Measurements from ENCODE around the gene SORCS1. TPM values are rescaled to one million over a fixed set of nuclear protein-coding genes. Genes with fewer than 3 reads are reported as not detected.
A peak's percentile ranks its signal among the peaks of the same experiment; 100 is the strongest.

Gene SORCS1
- total RNA-seq, 2 donors from 2014 or later, result not detected

DNA sequence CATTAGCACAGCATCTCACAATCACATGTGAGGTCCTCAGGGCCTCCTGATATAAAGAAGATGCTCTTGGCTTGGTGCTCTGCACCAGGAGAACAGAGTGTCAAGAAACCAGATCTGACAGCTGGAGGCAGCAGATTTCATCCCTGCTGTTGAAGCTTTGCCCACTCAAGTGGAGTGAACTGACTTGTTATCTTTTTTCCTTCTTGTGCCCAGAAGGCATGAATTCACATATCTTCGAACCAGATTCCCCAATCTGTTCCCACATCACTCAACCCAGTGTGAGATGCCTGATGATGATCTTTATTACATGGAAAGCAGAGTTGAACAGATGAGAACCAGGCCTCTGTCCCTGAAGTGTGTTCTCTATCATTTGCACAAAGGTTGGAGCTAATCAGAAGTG is 521.0 kb downstream of the SORCS1 start:
- H3K9me3 Mint-ChIP-seq, result no peaks in the 10 kb centered on the region
- no peaks in the 10 kb centered on the region for H3K4me1 Mint-ChIP-seq (ENCODE audit: low read depth in 2 of 2)
- no peak for DNase-seq (ENCODE audit: low spot score)
- no peak for ATAC-seq
- no peak overlapping the region for H3K27ac Mint-ChIP-seq
- no peaks in the 10 kb centered on the region for H3K36me3 Mint-ChIP-seq
- H3K27me3 Mint-ChIP-seq, result no peaks in the 10 kb centered on the region
- H3K4me3 Mint-ChIP-seq, result no peak overlapping the region

DNA sequence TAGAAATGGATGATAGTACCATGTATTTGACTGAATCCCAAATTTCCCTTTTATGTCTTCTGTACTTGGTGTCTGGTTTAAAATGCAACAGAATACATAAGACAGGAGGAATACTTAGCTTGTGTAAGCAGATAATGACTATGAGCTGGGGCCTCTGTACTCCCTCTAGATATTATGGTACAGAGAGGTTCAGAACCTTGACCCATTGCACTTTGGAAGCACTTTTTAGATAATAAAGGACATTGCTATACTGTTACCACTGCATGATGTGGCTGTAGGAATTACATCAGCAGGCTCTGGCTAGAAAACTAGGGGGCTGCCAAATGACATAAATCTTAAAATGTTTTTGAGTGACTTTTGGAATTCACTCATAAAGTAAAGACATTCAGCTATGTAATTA is 526.6 kb downstream of the SORCS1 start:
- ATAC-seq (no peak), DNase-seq (ENCODE audit: low spot score) (no peak)
- Mint-ChIP-seq H3K36me3 (no peaks in the 10 kb centered on the region), H3K9me3 (no peaks in the 10 kb centered on the region), H3K4me1 (ENCODE audit: low read depth in 2 of 2) (no peaks in the 10 kb centered on the region), H3K27ac (no peak overlapping the region), H3K27me3 (peaks cover 0 to under 1% of the 10 kb centered on the region in 2 donors), H3K4me3 (no peak overlapping the region)

DNA sequence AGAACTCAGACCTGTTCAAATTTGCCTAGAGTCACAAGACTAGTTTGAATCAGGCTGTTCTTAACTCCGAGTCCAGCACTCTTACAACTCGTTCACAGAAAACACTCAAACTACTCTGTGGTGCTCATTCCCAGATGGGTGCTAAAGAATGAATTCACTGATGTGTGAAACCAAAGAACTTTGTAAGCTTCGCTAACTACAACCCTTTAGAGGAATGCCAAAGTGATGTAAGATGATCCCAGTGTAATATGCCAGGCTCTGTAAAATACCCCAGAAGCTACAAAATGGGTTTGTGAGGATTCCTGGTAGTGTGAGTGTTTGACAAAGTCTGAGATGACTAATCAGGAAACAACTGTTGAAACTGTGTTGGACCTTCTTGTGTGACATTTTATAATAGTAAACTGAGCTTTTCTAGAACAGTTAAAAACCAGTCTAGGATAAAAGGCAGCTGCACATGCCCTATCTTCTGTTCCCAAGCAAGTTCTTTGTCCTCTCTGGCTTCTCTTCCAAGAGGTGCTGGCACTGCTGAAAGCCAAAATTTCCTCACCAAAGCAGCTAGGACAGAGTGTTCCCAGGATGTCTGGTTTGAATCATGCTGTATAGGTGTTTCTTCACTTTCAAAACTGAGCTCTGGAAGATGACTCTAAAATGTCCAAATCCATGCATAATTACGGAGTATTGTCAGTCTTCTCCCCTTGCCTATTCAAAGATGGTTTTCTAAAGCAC is 527.6 kb downstream of the SORCS1 start:
- Mint-ChIP-seq H3K4me1 (ENCODE audit: low read depth in 2 of 2) (no peaks in the 10 kb centered on the region), H3K4me3 (no peak overlapping the region), H3K27ac (no peak overlapping the region), H3K36me3 (no peaks in the 10 kb centered on the region), H3K9me3 (no peaks in the 10 kb centered on the region), H3K27me3 (peaks cover 0 to 6% of the 10 kb centered on the region in 2 donors)
- DNase-seq (ENCODE audit: low spot score) (no peak), ATAC-seq (no peak)

DNA sequence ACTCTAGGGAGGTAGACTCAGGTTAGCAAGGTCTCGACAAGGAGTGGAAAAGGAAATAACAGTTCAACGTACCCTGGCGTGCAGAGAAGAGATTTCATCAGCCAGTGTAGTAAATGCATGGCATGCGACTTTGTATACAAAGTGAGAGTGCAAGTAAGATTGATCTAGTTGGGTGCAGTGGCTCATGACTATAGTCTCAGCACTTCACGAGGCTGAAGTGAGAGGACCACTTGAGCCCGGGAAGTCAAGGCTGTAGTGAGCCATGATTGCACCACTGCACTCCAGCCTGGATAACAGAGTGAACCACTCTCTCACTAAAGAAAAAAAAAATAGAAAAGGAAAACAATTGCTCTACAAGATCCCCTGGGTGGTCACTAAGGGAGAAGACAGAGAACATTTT is 528.6 kb downstream of the SORCS1 start:
- Mint-ChIP-seq H3K9me3 (no peaks in the 10 kb centered on the region), H3K27ac (no peak overlapping the region), H3K4me1 (ENCODE audit: low read depth in 2 of 2) (no peaks in the 10 kb centered on the region), H3K4me3 (no peak overlapping the region), H3K27me3 (peaks cover 0 to 6% of the 10 kb centered on the region in 2 donors), H3K36me3 (no peaks in the 10 kb centered on the region)
- no peak for DNase-seq (ENCODE audit: low spot score)
- no peak for ATAC-seq

DNA sequence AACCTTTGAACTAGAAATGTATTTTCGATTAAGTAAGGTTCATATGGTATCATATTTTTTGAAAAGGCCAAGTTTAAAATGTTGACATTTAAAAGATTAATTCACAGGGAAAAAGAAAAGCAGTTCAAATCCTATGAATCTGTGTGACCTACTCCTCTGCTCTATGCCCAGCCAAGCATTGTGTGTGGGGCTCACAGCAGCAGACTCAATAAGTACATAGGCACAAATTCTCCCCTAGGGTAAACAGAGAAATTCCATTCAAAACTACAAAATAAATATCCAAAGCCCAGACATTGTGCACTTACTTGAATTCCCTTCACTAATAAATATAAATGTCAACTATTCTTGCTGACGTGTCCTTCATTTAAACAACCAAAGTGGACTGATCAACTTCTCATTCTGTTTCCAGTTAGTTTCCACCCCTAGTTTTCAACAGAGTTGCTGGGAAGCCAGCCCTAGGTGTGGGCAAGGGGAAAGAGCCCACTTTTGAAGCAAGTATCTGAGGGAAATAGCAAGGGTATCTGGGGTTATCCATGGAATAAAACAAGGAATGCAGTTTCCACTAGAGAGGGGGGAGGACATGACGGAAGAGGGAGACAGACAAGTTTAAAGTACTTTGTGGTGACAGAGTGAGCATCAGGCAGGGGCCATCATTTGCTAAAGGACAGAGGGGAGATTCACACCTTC is 533.3 kb downstream of the SORCS1 start:
- H3K9me3 Mint-ChIP-seq, result no peaks in the 10 kb centered on the region
- no peaks in the 10 kb centered on the region for H3K36me3 Mint-ChIP-seq
- no peaks in the 10 kb centered on the region for H3K4me1 Mint-ChIP-seq (ENCODE audit: low read depth in 2 of 2)
- ATAC-seq (no peak), DNase-seq (ENCODE audit: low spot score) (no peak)
- H3K27me3 Mint-ChIP-seq, result peaks cover 0 to 6% of the 10 kb centered on the region in 2 donors
- H3K27ac Mint-ChIP-seq, result no peak overlapping the region
- H3K4me3 Mint-ChIP-seq, result no peak overlapping the region

DNA sequence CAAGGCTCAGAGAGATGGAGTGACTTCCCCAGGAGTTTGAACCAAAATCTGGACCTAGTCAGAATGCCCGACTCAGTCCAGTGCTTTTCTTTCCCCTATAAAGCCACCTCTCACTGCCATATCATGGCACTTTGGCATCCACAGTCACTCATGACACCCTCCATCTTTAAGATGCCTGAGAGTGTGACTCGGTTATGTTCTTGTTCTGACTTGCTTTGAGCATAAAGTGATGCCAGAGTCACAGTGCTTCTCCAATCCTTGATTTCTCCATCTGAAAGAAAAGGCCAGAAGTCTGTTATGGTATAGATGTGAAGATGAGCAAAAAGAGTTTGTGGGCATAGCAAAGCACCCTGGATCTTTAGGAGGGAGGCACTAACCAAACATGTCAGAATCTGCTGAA is 538.1 kb downstream of the SORCS1 start:
- no peak for ATAC-seq
- H3K4me1 Mint-ChIP-seq (ENCODE audit: low read depth in 2 of 2), result no peaks in the 10 kb centered on the region
- H3K9me3 Mint-ChIP-seq, result no peaks in the 10 kb centered on the region
- no peaks in the 10 kb centered on the region for H3K27me3 Mint-ChIP-seq
- H3K36me3 Mint-ChIP-seq, result no peaks in the 10 kb centered on the region
- no peak for DNase-seq (ENCODE audit: low spot score)
- H3K27ac Mint-ChIP-seq, result no peak overlapping the region
- no peak overlapping the region for H3K4me3 Mint-ChIP-seq

DNA sequence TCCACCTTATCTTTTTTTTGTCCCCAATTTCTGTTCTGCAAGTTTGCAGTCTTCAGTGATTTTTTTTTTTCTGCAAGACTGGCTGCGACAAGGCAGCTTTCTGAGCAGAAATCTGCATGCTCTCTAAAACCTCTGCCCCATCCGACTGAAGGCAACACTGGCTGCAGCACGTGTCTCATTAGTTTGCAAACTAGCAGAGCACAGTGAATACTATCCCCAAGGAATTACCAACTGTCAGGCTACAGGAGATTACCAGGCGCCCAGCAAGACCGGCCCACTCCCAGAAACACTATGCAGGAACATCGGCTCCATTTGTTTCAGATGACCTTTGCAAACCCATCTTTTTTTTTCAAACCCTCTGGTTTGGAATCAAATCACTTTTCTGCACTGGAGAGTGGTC is 538.8 kb downstream of the SORCS1 start:
- Mint-ChIP-seq H3K4me3 (no peak overlapping the region), H3K27me3 (no peaks in the 10 kb centered on the region), H3K9me3 (no peaks in the 10 kb centered on the region), H3K4me1 (ENCODE audit: low read depth in 2 of 2) (no peaks in the 10 kb centered on the region), H3K27ac (no peak overlapping the region), H3K36me3 (no peaks in the 10 kb centered on the region)
- DNase-seq (ENCODE audit: low spot score), result no peak
- ATAC-seq, result no peak

DNA sequence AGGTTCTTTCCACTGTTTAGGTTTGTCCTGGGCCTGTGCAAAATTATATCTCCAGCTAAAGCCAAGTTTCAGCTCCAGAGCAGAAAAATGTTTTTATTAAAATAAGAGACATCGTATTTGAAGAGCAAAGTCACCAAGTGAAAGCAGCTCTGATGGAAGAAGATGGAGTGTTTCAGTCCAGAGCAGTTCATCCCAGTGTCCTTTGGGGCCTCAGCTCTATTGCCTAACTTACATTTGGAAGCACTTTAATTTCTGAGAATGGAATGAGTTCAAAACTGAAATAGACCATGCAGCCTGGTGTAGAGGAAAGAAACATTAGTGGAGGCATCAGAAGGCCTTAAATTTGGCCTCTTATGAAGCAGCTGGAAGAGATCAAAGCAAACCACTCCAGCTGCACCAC is 545.2 kb downstream of the SORCS1 start:
- H3K4me1 Mint-ChIP-seq (ENCODE audit: low read depth in 2 of 2), result no peaks in the 10 kb centered on the region
- H3K4me3 Mint-ChIP-seq, result no peak overlapping the region
- no peak for ATAC-seq
- H3K27ac Mint-ChIP-seq, result no peak overlapping the region
- no peak for DNase-seq (ENCODE audit: low spot score)
- no peaks in the 10 kb centered on the region for H3K36me3 Mint-ChIP-seq
- no peaks in the 10 kb centered on the region for H3K9me3 Mint-ChIP-seq
- H3K27me3 Mint-ChIP-seq, result no peaks in the 10 kb centered on the region

DNA sequence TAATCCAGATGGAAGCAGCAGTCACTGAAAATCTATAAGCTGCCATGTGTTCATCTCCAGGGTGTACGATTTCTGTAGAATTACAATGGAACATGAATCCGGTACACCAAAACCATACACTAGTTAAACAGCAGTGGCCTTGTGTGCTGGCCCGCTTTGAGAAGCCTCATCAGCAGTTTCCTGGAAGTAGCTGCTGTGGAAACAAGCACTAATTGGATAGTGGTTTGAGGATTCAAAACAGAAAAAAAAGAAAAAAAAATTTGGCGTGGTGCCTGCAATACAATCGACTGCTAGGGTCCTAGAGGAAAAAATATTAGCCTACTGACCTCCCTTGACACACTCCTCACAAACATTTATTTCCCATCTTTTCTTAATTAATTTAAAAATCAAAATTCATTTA is 545.9 kb downstream of the SORCS1 start:
- no peaks in the 10 kb centered on the region for H3K27me3 Mint-ChIP-seq
- H3K36me3 Mint-ChIP-seq, result no peaks in the 10 kb centered on the region
- no peaks in the 10 kb centered on the region for H3K9me3 Mint-ChIP-seq

DNA sequence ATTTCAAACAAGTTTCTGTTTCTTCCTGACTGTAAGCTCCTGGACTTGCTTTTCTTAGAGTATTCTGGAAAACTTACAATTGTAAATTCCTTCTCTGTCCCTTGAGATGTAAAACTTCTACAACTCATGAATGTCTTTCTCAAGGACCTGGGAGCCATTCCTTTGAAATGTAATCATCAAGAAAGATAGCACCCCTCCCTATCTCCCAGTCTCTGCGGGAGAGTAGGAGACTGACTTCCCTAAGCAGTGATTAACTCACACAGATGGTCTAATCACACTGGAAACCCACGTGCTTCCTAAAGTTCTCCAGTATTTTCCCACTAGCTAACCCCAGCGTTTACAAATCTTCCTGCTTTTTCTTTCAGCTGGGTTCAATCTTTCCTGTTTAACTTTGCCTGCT is 549.4 kb downstream of the SORCS1 start:
- ATAC-seq (no peak), DNase-seq (ENCODE audit: low spot score) (no peak)
- no peaks in the 10 kb centered on the region for H3K27me3 Mint-ChIP-seq
- H3K4me3 Mint-ChIP-seq, result no peak overlapping the region
- no peaks in the 10 kb centered on the region for H3K9me3 Mint-ChIP-seq
- no peak overlapping the region for H3K27ac Mint-ChIP-seq
- no peaks in the 10 kb centered on the region for H3K36me3 Mint-ChIP-seq
- no peaks in the 10 kb centered on the region for H3K4me1 Mint-ChIP-seq (ENCODE audit: low read depth in 2 of 2)

More for the DNA sequence above, 545.9 kb downstream of the SORCS1 start:
- no peak overlapping the region for H3K4me3 Mint-ChIP-seq
- H3K4me1 Mint-ChIP-seq (ENCODE audit: low read depth in 2 of 2), result no peaks in the 10 kb centered on the region
- ATAC-seq, result no peak
- H3K27ac Mint-ChIP-seq, result no peak overlapping the region
- DNase-seq (ENCODE audit: low spot score), result no peak

DNA sequence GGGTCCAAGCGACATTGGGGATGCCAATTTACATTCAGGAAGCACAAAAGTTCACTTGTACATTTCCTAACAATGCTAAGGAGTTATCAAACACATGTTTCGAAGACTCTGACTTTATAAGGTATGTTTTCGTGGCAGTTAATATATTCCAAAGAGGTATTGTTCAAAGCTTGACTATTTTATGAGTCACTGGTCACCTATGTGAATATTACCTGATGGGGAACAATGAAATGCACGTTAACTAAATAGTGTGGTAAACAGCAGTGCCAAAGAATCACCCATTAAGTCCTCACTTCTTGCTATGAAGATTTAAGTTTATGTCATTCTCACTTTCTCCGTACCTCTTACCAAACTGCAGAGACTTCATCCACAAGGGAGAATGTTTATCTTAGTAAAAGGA is 550.2 kb downstream of the SORCS1 start:
- ATAC-seq (no peak), DNase-seq (ENCODE audit: low spot score) (no peak)
- Mint-ChIP-seq H3K4me1 (ENCODE audit: low read depth in 2 of 2) (no peaks in the 10 kb centered on the region), H3K4me3 (no peak overlapping the region), H3K27me3 (no peaks in the 10 kb centered on the region), H3K36me3 (no peaks in the 10 kb centered on the region), H3K9me3 (no peaks in the 10 kb centered on the region), H3K27ac (no peak overlapping the region)

DNA sequence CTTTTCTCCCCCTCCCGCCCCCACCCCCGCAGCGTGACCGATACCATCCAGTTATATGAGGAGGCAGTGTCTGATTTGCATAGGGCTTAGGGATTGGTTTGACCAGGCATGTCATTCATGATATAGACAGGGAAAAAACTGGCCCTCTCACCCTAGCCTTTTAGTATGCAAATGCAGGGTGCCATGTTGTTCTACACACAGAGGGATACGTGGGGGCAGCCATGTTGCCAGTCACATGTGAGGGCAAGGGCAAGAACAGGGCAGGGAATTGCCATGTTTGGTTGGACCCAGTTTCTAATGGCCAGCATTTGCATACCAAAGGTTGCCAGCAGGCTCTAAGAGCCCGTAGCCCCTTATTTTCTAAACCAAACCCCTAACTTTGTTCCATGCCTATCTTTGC is 552.1 kb downstream of the SORCS1 start:
- no peak for DNase-seq (ENCODE audit: low spot score)
- Mint-ChIP-seq H3K27ac (no peak overlapping the region), H3K4me1 (ENCODE audit: low read depth in 2 of 2) (no peaks in the 10 kb centered on the region), H3K27me3 (no peaks in the 10 kb centered on the region), H3K9me3 (no peaks in the 10 kb centered on the region), H3K36me3 (no peaks in the 10 kb centered on the region), H3K4me3 (no peak overlapping the region)
- no peak for ATAC-seq

DNA sequence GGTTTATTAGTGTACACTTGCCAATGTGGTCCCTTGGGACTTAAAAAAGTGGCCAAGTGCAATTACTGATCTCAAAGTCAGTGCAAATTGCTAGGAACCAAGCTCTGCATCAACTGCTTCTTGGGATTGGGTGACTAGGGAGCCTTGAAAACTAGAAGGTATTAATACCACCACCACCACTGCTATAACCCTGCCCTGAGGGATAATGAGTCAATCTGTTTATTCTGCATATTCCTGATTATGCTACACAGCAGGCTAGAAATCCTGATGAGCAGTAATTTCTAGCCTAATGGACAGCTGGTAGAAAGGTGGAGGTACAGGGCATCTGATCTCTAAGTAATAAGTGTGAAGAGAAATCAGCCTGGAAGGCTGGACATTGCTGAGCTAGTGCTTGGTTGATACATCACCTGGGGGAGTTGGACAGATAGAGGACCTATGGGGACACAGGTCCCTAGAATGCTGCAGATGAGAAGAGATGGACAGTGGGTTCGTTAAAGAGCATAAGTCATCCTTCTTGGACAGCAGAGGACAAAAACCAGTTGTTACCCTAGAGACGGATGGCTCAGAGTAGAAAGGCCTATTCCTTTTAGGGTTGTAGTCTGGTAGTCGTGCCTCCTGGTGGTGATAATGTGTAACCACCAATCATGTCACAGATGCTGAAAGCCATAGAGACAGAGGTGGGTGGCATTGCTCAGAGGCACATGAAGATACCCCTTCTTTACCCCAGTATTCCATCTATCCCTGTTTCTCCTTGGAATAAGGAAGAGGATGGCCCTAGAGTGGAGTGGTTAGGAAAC is 554.8 kb downstream of the SORCS1 start:
- Mint-ChIP-seq H3K27me3 (no peaks in the 10 kb centered on the region), H3K36me3 (no peaks in the 10 kb centered on the region), H3K4me3 (no peak overlapping the region), H3K27ac (no peak overlapping the region), H3K4me1 (ENCODE audit: low read depth in 2 of 2) (no peaks in the 10 kb centered on the region), H3K9me3 (peaks cover 4% of the 10 kb centered on the region)
- ATAC-seq (peak in 1 of 2 donors; percentile 32), DNase-seq (ENCODE audit: low spot score) (no peak)

DNA sequence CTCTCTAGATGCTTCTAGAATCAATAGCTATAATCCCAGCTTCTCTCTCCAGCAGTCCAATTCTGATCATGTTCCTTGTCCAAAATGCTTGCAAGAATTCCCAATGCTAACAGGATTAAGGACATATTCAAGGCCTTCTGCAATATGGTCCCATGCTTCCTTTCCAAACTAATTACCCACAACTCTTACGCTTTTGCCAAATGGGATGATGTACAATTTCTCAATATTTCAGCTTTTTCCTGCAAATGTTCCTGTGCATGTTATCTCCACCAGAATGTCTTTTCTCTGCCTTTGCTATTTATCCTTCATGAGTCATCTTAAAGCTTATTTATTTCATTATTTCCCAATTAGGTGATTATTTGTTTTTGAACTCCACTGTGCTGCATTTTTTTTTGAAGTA is 556.4 kb downstream of the SORCS1 start:
- DNase-seq (ENCODE audit: low spot score) (no peak), ATAC-seq (no peak)
- H3K27me3 Mint-ChIP-seq, result no peaks in the 10 kb centered on the region
- peaks cover 7% of the 10 kb centered on the region for H3K9me3 Mint-ChIP-seq
- H3K27ac Mint-ChIP-seq, result no peak overlapping the region
- H3K36me3 Mint-ChIP-seq, result no peaks in the 10 kb centered on the region
- no peaks in the 10 kb centered on the region for H3K4me1 Mint-ChIP-seq (ENCODE audit: low read depth in 2 of 2)
- H3K4me3 Mint-ChIP-seq, result no peak overlapping the region

Measured in natural killer cell treated with Interleukin-12 subunit alpha and Interleukin-12 subunit beta and Interleukin-15 and Interleukin-18, amount 100 ng/mL, for 72 hours (primary cell).